Upper lobe of left lung (tissue), 6 donors: Measurements from ENCODE around the gene ESYT2. TPM values are rescaled to one million over a fixed set of nuclear protein-coding genes. Genes with fewer than 3 reads are reported as not detected.

Experiments used
- ATAC-seq, 2 donors: fragments of 200-7000 bp; cut with Tn5 transposase; one replicate each; pipeline ENCODE4 v1.9.1; 2022; ENCODE audit warnings: mild to moderate bottlenecking in 2 of 2, moderate library complexity in 2 of 2; ENCODE audit not compliant: low FRiP score in 2 of 2
- DNase-seq, 2 donors: peaks; one replicate each; pipeline ENCODE4 v3.0.0-alpha.2; 2019 to 2020
- H3K27ac ChIP-seq, 4 donors: fragments of 200-600 bp; sonication (generic); one replicate each; pipeline ENCODE4 v1.5.1; 2016 to 2019
- H3K27me3 ChIP-seq, 4 donors: fragments of 200-600 bp; sonication (generic); one replicate each; pipeline ENCODE4 v1.5.1; 2017 to 2019
- H3K36me3 ChIP-seq, 4 donors: fragments of 200-600 bp; sonication (generic); one replicate each; pipeline ENCODE4 v1.5.1; 2016 to 2019
- H3K4me1 ChIP-seq, 4 donors: fragments of 200-600 bp; sonication (generic); one replicate each; pipeline ENCODE4 v1.5.1; 2018 to 2019
- H3K4me3 ChIP-seq, 4 donors: fragments of 200-600 bp; sonication (generic); one replicate each; pipeline ENCODE4 v1.5.1; 2017 to 2019; ENCODE audit warnings: mild to moderate bottlenecking in 2 of 4, moderate library complexity in 1 of 4
- H3K9me3 ChIP-seq, 4 donors: fragments of 200-600 bp; sonication (generic); one replicate each; pipeline ENCODE4 v1.5.1; 2018 to 2019
- EP300 ChIP-seq, 4 donors: sonication (generic); formaldehyde crosslinking; IDR thresholded peaks; one replicate each; pipeline ENCODE4 v1.5.1; 2017; ENCODE audit warnings: antibody characterized with exemption in 4 of 4, control low read depth in 2 of 4
- POLR2A ChIP-seq, 4 donors: fragments of 450-650 bp; IDR thresholded peaks; one replicate each; pipeline ENCODE4 v1.5.1; 2016 to 2017; ENCODE audit warnings: antibody characterized with exemption in 4 of 4, mild to moderate bottlenecking in 2 of 4
- POLR2AphosphoS5 ChIP-seq, 2 donors: sonication (generic); formaldehyde crosslinking; IDR thresholded peaks; one replicate each; pipeline ENCODE4 v1.5.1; 2017; ENCODE audit warnings: antibody characterized with exemption in 2 of 2
- WGBS, 2 donors: methylation state at CpG; one replicate each; pipeline ENCODE4 v1.1.5; 2017 to 2018; 5-methylcytosine and 5-hydroxymethylcytosine counted together
- total RNA-seq, 6 donors: library from RNA; depleted of rRNA in 4 of 6; stranded (reverse); fragments of >200 nt in 4 of 6; gene quantifications; one replicate each; pipeline versions ENCODE4 v1.1.0 to v1.2.1, GENCODE V29; 2016 to 2021
- TF ChIP-seq, protein P1 (sequence below), 6 experiments: fragments of 450-650 bp in 4 of 6; fragments of 200-600 bp in 2 of 6; sonication (generic) in 2 of 6; IDR thresholded peaks; one replicate each; pipeline ENCODE4 v1.5.1; 2016 to 2019; ENCODE audit warnings: antibody characterized with exemption in 6 of 6
- donor health status: DM: no; HTN: no; CAD: no; lungs with moderate emphysema.
- donor health status: DM: no; HTN: yes; CAD: no; lungs with severe emphysema.

The ESYT2 gene
- total RNA-seq, 6 donors from 2014 or later = 60.7 to 115 (median 74.7) TPM

DNA sequence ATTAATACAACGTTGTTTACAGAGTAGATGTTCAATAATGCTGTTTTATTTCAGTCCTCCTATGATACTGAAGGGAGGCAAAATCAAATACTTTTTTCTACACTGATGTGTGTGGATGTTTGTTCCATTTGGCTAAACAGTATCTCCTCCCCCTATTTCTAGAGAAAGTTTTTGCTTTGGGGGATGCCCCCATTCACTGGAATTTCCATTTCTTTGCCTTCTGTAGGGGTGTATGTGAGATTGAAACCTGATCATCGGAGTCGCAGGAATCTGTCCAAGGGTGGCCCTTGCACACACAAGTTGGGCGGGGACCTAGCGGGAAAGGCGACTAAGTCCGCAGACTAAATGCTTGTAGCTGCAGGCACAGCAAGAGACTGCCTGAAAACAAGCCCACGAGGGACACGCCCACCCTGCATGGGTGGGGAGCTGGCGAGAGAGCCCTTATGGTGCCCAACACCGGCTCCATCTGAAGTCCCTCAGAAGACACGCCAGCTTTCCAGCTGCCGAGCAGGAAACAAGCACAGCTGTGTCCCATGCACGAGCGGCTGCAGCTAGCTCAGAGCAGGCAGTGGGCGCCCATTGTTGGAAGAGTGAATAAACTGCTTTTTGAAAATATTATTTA is 58.0 kb downstream of the ESYT2 start:
- Histone ChIP-seq H3K4me3 (no peak overlapping the region), H3K27ac (no peak overlapping the region), H3K36me3 (peaks cover 0 to 56% (median 16%) of the 10 kb centered on the region in 4 donors), H3K4me1 (no peaks in the 10 kb centered on the region), H3K27me3 (no peaks in the 10 kb centered on the region), H3K9me3 (no peaks in the 10 kb centered on the region)
- TF ChIP-seq EP300 (IDR thresholded peaks at IDR 0.05) (no peak), POLR2AphosphoS5 (IDR thresholded peaks at IDR 0.05) (no peak), POLR2A (IDR thresholded peaks at IDR 0.05) (no peak)
- TF ChIP-seq, protein P1, sequence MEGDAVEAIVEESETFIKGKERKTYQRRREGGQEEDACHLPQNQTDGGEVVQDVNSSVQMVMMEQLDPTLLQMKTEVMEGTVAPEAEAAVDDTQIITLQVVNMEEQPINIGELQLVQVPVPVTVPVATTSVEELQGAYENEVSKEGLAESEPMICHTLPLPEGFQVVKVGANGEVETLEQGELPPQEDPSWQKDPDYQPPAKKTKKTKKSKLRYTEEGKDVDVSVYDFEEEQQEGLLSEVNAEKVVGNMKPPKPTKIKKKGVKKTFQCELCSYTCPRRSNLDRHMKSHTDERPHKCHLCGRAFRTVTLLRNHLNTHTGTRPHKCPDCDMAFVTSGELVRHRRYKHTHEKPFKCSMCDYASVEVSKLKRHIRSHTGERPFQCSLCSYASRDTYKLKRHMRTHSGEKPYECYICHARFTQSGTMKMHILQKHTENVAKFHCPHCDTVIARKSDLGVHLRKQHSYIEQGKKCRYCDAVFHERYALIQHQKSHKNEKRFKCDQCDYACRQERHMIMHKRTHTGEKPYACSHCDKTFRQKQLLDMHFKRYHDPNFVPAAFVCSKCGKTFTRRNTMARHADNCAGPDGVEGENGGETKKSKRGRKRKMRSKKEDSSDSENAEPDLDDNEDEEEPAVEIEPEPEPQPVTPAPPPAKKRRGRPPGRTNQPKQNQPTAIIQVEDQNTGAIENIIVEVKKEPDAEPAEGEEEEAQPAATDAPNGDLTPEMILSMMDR (IDR thresholded peaks at IDR 0.05) = no peak
- ATAC-seq (no peak), DNase-seq (no peak)
- WGBS, 2 donors = 82 to 94% methylated on average over 12 to 16 of the region's 16 CpGs

DNA sequence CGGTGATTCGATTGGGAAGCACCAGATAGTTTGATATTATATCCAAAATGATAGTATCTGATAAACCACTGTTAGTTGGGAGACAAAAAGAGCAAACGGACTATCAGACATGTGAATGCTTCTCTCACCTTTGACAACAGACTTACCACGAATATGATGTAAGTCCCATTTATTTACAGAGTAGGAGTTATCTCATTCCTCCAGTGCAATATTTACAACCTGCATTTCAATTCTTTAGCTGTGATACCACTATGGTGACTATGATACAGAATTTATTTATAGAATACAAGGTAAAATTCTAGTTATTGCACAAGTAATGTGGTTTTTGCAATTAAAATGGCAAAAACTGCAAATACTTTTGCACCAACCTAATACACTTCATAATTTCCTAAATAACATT is 61.6 kb downstream of the ESYT2 start:
- no peaks in the 10 kb centered on the region for H3K9me3 ChIP-seq
- TF ChIP-seq POLR2A (IDR thresholded peaks at IDR 0.05) = no peak
- TF ChIP-seq EP300 (IDR thresholded peaks at IDR 0.05) = no peak
- no peak for TF ChIP-seq POLR2AphosphoS5 (IDR thresholded peaks at IDR 0.05)
- TF ChIP-seq, protein P1 (IDR thresholded peaks at IDR 0.05) = no peak
- H3K4me1 ChIP-seq = no peaks in the 10 kb centered on the region
- ATAC-seq (no peak), DNase-seq (no peak)
- H3K36me3 ChIP-seq = peaks cover 0 to 73% (median 26%) of the 10 kb centered on the region in 4 donors
- H3K27ac ChIP-seq = no peak overlapping the region
- no peak overlapping the region for H3K4me3 ChIP-seq
- 85 to 88% methylated on average over 4 of the region's 4 CpGs for WGBS, 2 donors
- H3K27me3 ChIP-seq = no peaks in the 10 kb centered on the region

DNA sequence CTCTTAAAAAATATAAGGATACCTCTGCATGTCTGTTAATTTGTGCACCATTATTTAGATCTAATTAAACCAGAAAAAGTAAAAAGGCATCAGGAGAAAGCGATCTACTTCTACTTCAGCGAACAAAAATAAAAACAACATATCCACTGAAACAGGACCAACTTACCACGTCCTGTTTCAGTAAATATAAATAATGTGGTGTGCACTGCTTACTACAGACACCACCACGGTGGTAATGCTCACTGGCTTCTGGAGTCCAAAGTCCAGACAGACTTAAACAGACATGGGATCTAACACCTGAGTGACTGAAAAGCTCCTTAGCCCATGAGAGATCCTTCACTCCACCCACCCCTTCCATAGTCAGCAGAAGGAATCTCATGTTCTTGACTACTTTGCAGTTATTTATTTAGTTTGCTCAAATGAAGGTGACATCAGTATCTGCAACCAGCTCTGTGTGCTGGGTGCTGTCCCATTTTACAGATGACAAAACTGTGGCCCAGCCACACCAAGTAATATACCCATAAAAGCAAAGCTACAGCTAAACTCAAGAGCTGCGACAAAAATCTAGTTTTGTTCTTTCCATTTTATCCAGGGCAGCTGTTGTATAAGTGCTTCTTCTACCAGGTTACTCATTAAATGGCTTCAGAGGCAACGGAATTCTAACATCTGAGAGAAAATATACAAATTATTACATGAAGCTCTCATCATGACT is 62.6 kb downstream of the ESYT2 start:
- Histone ChIP-seq H3K4me1 (no peaks in the 10 kb centered on the region), H3K27ac (no peak overlapping the region), H3K27me3 (no peaks in the 10 kb centered on the region), H3K9me3 (no peaks in the 10 kb centered on the region), H3K4me3 (no peak overlapping the region), H3K36me3 (peaks cover 0 to 77% (median 26%) of the 10 kb centered on the region in 4 donors)
- DNase-seq (no peak), ATAC-seq (no peak)
- 80 to 89% methylated on average over 6 of the region's 6 CpGs for WGBS, 2 donors
- TF ChIP-seq, protein P1 (IDR thresholded peaks at IDR 0.05) = no peak

DNA sequence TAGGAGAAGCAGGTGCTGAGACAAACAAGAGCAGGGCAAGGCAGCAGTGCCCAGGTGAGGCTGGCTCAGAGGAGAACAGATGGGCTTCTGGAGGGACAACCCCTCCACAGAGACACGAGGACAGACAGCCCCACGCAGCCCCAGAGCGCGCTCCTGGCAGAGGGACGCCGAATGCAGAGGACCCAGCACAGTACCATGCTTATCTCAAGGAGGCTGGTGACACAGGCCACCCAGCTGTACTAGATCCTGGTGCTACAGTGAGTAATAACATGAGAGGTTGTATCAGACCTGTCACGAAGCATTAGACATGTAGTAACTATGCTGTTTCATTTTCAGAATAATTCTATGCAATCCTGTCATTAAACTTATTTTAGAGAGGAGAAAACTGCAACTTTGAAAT is 64.3 kb downstream of the ESYT2 start:
- H3K36me3 ChIP-seq = peaks cover 0 to 82% (median 26%) of the 10 kb centered on the region in 4 donors
- TF ChIP-seq POLR2AphosphoS5 (IDR thresholded peaks at IDR 0.05) (no peak), POLR2A (IDR thresholded peaks at IDR 0.05) (no peak), EP300 (IDR thresholded peaks at IDR 0.05) (no peak)
- H3K4me3 ChIP-seq = no peak overlapping the region
- H3K9me3 ChIP-seq = no peaks in the 10 kb centered on the region
- H3K27me3 ChIP-seq = no peaks in the 10 kb centered on the region
- WGBS, 2 donors = 85 to 95% methylated on average over 2 to 7 of the region's 7 CpGs
- no peak overlapping the region for H3K27ac ChIP-seq
- no peaks in the 10 kb centered on the region for H3K4me1 ChIP-seq
- peak in 1 of 2 donors; percentile 58 for DNase-seq
- no peak for ATAC-seq

DNA sequence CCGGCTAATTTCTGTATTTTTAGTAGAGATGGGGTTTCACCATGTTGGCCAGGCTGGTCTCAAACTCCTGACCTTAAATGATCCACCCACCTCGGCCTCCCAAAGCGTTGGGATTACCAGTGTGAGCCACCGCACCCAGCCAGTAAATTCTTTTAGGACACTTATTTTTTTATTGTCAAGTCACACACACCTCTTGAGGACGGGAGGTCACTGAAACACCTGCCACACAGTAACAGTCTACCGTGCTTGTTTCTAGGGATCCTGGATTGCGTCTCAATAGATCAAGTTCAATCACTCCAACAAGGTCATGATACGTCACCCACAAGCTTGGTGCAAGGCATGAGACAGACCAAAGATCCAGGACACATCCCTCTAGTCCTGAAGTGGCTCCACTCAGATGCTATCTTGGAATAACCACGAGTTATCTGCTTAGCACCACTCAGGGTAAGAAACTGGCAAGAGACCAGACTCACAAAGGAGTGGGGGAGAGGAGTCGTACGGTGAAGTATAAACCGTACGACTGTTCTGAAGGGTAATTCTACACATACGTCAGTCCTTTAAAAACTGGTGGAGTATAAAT is 65.8 kb downstream of the ESYT2 start:
- Histone ChIP-seq H3K4me1 (peaks cover 0 to 4% (median 0%) of the 10 kb centered on the region in 4 donors), H3K4me3 (no peak overlapping the region), H3K27me3 (no peaks in the 10 kb centered on the region), H3K36me3 (peaks cover 7 to 89% (median 37%) of the 10 kb centered on the region in 4 donors), H3K9me3 (no peaks in the 10 kb centered on the region), H3K27ac (no peak overlapping the region)
- 91 to 92% methylated on average over 14 of the region's 14 CpGs for WGBS, 2 donors
- ATAC-seq = no peak
- TF ChIP-seq, protein P1 (IDR thresholded peaks at IDR 0.05) = no peak
- TF ChIP-seq EP300 (IDR thresholded peaks at IDR 0.05) (no peak), POLR2A (IDR thresholded peaks at IDR 0.05) (no peak), POLR2AphosphoS5 (IDR thresholded peaks at IDR 0.05) (no peak)
- no peak for DNase-seq
